ENCODE results near the gene TTC21A.

DNA sequence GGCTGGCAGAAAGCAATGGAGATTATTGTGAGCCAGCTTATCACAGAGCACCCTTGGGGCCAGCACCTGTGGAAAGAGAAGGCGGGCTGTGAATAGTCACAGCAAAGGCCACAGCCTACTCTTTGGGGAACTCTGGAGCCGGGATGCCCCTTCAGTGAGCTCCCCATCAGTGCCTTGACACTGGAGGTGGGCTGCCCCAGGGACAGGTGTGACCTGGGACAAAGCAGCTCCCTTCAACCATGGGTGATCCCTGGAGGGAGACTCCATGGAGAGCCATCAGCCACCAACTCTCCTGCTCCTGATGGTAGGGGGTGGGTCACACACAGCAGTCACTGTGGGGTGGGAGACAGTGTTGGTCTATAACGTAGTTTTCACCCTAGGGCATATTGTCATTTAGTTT, 5.8 kb downstream of the TTC21A start:
- TF ChIP-seq, protein P1, sequence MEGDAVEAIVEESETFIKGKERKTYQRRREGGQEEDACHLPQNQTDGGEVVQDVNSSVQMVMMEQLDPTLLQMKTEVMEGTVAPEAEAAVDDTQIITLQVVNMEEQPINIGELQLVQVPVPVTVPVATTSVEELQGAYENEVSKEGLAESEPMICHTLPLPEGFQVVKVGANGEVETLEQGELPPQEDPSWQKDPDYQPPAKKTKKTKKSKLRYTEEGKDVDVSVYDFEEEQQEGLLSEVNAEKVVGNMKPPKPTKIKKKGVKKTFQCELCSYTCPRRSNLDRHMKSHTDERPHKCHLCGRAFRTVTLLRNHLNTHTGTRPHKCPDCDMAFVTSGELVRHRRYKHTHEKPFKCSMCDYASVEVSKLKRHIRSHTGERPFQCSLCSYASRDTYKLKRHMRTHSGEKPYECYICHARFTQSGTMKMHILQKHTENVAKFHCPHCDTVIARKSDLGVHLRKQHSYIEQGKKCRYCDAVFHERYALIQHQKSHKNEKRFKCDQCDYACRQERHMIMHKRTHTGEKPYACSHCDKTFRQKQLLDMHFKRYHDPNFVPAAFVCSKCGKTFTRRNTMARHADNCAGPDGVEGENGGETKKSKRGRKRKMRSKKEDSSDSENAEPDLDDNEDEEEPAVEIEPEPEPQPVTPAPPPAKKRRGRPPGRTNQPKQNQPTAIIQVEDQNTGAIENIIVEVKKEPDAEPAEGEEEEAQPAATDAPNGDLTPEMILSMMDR (IDR thresholded peaks at IDR 0.05; ENCODE audit: low read depth, low read length): no peak
- TF ChIP-seq MAX (IDR thresholded peaks at IDR 0.05; ENCODE audit: low read depth, low read length): no peak
- TF ChIP-seq MYC (IDR thresholded peaks at IDR 0.05; ENCODE audit: low read depth, low read length): no peak
- no peak for TF ChIP-seq POLR2A (IDR thresholded peaks at IDR 0.05; ENCODE audit: extremely low read depth, insufficient read length)
